NCI-H82 (cell line): Measurements from ENCODE around the gene GCN1.

ENCODE experiments used
- DNase-seq: peaks from one replicate; lab custom pipeline; 2025; lab: John Stamatoyannopoulos, UW

Gene GCN1

DNA sequence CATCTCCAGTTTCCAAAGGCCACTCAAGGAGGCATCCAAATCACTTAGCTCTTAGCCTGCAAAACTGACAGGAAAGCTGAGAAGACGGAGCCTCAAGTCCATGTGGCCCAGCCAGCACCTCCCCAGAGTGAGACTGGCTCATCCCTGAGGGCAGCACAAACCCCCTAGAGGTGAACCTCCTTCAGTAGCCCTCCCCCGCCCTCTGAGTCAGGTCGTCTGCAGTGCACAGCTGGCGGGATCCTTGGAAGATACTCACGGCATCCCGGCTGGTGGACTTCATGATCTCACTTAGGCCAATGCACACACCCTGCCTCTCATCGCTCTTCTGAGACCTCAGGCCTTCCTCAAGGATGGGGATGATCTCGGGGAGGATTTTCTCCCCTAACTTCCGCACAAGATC is 53.9 kb downstream of the GCN1 start:
- no peak for DNase-seq

DNA sequence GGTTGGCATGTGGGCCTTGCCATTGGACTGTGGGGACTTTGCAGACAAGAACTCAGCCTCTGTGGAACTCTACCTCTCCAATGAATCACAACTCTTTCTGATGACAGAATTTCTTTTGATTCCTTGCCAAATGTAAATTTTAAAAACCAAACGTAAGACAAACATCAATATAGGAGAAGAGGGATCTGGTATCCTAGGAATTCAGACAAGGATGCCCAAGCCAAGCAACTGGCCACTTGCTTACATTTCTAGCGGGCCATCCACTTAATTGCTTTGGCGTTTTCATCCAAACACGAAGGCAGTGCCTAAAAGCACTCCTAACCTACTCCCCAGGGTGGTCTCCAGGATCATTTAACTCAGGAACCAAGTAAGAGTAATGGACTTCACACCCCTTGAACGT is 54.6 kb downstream of the GCN1 start:
- no peak for DNase-seq

DNA sequence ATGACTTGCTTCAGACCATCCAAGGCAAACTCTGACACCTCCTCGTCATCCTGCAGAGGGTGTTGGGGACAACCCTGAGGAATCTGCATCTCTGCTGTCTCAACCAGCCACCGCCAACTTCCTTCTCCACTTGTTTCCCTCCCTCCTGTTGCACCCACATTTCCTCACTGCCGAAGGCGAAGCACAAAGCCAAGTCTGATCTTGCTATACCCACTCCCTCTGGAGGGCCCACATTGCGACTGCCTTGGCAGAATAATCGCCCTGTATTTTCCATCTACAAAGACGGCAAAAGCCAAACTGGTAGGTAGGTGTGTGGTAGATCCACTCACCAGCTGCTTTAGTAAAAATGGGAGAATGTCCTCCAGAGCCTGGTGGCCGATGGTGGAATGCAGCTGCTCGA is 56.1 kb downstream of the GCN1 start:
- no peak for DNase-seq

DNA sequence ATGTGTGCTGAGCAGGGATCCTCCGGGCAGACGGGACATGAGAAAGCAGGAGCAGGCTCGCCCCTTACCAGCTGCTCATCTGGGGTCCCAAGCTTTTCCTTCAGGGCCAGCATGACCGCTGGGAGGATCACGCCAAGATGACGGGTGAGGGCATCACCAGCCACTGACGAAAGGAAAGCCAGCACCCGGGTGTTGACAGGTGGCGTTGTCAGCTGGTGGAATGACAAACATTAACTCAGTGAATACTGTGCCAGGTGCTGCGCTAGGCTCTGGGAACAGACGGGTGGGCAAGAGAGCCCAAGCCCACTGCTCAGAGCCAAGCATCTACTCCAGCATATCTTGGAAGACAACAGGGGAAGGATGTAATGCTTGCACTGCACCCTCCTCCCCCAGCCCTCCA is 56.7 kb downstream of the GCN1 start:
- no peak for DNase-seq

DNA sequence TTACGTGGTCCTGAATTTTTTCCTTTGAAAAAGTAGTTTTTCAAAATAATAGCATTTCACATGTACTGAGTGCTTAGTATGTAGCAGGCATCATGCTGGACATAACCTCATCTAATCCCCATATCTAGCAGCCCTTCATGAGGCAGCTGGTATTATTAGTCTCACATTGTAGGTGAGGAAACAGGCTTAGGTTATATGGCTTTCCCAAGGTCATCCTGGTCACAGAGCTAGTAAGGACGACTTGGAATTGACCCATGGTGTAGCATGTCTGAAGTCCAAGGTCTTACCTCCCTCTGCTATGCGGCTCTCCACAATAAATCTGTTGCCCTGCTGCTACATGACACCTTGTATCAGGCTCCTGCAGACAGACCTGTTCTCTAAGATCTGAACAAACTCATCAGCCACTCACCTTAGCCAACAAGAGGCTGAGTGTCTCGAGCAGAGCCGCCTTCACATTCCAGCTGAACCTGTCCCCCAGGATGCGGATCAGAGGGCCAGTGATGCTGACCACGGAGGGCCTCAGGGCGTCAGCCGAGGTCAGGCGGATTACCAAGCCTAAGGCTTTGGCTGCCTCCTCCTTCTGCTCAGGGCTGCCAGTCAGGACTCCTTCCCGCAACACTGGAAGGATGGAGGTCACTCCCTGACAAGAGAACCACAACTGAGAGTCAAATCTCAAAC is 58.3 kb downstream of the GCN1 start:
- no peak for DNase-seq

DNA sequence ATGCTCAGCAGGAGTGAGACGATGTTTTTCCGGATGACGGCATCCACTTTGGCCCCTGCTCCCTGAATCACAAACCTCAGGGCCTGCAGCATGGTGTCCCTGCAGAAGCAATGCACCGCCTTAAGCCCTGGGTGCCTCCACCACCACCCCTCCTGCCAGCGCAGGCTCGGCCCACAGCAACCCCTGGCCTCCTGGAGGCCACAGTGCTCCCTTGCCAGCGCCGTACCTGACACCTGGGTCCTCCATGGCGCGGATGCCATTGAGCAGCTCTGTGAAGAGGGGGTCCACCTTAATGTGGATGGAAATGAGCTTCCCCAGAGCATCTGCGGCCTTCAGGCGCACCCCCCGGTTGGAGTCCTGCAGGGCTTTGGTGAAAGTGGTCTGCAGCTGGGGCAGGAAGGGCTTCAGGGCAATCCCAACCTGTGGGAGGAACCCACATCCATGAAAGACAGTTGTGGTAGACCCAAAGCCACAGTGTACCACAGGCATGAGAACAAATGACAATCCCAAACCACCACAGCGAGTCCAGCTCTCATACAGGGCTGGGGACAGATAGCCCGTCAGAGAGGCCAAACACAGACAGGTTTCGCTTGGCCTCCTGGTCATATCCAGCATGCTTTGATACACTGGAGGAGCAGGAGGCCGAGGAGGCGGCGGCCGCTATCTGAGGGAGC is 60.1 kb downstream of the GCN1 start:
- DNase-seq, result no peak

DNA sequence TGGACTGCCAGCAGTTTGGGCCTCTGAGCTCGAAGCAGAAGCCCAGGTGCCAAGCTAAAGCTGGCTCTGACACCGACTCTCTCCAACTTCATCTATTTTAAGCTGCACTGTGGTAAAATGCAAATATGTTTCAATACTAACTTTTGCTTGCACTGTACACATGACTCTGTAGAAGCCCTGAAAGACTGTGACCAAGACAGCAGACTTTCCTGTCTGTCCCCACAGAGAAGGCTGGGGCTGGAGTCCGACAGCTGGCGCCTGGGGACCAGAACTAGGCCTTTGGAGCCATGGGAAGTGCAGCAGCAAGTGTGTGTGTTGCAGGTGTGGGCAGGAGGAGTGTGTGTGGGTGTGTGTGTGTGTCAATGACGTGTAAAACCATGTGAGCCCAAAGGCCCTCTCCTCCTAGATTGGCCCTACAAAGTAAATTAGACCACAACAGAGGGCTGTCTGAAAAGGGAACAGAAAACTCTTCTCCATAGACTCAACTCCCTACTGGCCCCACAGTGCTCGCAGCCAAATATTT is 61.6 kb downstream of the GCN1 start:
- no peak for DNase-seq

DNA sequence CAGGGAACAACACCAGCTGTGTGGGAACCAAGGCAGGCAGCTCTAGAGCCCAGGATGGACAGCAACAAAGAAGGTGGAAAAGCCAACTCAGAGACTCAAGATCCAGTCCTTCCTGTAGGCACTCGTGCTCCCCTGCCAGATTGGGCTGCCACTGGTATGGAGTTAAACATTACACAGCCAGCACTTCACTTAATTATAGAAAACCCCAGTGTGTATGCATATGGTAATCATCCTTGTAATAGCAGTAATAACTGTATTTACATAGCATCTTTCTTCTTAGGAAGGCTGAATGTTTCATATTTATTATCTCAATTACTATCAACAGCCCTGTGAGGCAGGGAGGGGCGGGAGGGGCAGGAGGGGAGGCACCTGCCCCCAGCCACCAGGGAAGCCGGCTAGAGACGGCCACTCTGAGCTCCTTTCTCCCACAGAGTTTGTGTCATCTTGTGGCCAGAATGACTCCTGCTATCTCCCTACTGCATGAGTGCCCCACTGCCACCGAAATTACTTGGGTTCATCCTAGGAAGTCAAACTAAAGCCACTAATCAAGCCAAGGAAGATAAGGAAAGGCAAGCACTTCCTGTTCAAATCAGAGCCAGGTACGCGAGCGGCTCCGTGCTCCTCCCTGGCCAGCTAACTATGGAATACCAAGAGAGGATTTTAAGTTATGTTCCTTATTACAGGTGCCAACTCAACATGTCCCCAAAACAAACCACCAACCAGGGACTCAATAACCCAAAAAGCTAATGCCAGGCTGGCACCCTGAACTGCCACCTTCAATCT is 62.3 kb downstream of the GCN1 start:
- DNase-seq, result no peak

DNA sequence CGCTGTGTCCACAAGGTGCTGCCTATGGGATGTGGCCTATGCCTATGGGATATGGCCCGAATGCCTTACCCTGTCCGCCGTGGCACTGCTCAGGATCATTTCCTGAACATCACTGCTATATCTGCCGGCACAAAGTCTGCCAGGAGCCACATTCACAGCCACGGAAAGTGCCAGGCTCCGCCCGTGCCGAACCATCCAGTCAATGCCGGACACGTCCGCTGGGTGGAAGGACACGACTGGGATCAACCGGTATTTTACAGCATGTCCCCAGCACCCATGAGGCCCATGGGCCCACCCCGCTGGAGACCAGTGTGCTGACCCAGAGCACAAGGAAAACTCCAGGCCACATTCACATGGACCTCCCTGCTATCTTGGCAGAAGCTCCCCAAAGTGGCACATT is 63.4 kb downstream of the GCN1 start:
- no peak for DNase-seq

DNA sequence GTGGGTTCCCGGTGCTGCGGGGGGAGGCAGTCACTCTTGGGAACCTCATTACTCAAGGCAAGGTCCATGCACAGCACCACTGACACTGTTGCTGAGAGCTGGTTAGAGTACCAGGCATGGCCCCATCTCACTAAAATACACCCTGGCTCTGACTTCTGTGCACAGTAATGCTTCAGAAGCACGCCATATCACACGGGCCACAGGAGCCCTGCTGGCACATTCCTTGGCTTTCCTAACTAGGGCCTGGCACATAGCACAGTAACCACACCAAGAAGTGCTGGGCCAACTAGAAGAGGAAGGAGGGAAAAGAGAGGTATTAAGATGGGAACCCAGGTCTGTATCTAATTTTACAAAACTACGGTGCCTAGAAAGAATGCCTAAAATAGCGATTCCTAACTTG is 64.5 kb downstream of the GCN1 start:
- DNase-seq, result no peak

DNA sequence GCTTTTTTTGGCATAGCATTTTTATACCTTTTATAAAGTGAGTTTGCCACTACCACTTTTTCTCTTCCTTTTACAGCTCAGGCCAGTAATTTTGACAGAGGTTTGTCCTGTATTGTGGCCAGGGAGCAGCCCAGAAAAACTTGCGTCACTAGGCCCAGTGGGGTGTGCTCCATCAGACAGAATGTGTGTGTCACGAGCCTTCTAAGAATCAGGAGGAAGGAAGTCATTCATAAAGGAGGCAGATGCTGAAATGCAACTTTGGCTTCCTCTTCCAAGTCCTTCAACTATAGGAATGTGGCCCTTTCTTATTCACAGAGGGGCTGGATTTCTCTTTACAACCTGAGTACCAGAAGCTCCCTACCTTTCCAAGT is 67.9 kb downstream of the GCN1 start:
- DNase-seq, result no peak

DNA sequence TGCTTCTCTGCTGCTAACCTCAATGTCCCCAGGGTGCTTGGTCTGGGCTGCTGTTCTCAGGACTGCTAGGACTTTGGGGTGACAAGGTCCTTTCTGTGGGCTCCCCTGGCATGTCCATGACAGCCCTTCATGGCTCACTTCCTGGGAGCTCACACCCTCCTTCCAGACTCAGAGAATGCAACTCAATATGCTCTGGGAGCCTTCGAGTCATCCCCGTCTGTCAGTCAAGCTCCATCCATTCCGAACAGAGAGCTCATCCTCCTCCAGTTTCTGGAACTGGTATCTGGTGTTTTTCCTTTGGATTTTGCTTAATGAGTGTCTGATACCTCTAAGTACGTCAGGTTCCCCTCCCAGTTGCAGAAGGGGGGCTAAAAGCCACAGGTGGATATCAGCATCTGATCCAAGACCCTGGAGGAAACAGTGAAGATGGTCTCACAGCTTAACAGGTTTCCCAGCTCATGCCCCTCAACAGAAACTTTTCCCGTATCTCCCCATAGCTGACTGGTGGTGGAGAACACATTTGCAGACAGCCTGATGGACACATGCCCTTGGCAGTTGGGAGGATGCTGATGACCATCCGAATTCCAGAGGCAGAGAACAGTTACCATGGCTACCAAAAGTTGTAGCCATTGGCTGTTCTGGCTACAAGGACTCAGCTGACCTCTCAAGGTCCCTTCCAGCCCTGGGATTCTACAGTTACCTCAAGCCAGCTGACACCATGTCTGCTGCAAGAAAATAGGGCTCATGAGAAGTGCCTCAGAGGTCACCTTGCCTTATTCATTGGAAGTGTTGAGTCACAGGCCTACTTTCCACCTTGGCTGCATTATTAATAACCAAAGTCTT is 68.5 kb downstream of the GCN1 start:
- DNase-seq, result no peak

DNA sequence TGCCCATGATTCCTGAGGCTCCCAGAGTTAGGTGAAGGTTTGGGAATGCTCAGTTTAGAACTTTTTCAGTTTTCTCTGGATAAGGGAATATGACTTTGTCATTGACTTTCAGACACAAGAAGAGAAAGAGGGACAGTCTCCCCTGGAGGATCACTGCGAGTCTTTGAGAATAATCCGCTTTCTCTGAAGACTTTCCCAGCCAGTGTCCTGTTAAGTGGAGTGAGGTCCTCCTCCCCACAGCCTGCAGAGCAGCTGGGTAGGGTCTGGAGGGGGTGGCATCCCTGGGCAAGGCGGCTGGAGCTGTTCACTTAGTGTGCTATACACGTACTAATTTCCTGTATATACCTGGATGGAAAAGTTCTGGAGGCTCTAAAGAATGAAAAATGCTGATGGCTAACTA is 69.5 kb downstream of the GCN1 start:
- peak; percentile 27 for DNase-seq

DNA sequence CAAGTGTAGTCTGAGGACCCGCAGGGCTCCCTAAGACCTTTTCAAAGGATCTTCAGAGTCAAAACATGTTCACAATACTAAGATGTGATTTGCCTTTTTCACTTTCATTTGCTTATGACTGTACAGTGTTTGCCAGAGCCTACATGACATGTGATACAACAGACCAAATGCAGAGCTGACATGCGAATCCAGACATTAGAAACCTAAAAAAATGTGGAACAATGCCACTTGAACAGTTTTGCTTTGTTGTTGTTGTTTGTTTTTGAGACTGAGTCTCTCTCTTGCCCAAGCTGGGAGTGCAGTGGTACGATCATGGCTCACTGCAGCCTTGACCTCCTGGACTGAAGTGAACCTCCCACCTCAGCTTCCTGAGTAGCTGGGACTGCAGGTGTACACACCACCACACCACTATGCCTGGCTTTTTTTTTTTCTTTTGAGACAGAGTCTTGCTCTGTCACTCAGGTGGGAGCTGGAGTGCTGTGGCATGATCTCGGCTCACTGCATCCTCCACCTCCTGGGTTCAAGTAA is 72.7 kb downstream of the GCN1 start:
- no peak for DNase-seq

DNA sequence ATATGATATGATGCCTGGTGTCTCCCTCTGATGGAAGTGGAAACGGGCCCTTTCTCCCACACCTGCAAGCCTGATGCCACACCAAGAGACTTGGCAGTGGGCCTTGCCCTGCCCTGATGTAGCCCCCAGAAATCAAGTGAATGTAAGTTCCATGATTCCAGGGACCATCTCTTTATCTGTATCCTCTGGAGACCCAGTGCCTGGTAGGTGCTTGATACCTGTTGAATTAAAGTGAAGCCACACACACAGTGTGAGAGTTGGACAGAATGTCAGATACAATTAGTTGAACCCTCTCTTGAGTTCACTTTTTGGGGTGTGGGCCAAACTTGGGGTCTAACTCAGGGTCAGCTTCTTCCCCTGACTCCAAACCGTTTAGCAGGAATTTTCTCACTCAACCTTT is 73.2 kb downstream of the GCN1 start:
- DNase-seq, result no peak

DNA sequence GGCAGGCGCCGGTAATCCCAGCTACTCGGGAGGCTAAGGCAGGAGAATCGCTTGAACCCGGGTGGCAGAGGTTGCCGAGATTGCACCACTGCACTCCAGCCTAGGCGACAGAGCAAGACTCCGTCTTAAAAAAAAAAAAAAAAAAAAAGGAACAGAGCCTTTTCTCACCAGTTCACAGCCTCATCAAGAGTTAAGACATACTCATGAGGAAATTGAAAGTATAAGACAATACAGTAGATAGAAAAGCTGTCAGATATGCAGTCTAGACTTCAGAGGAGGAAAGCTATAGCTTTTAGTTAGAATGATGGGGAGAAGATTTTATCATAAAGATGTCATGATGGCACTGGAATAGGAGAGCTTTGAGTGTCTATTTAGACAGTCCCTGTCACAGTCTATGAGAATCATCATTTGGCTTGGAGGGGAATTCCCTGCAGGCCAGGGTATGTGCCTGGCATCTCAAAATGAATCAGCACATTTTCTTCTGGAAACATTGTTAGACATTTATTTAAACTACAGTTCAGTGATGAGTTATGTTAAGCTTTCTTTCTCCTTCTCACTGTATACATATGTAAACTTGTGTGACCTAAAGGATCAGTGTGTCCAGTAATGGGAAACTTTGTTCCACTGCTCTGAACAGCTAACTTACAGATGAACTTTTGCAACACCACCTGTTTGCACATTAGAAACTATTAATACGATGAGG is 75.1 kb downstream of the GCN1 start:
- DNase-seq, result no peak

DNA sequence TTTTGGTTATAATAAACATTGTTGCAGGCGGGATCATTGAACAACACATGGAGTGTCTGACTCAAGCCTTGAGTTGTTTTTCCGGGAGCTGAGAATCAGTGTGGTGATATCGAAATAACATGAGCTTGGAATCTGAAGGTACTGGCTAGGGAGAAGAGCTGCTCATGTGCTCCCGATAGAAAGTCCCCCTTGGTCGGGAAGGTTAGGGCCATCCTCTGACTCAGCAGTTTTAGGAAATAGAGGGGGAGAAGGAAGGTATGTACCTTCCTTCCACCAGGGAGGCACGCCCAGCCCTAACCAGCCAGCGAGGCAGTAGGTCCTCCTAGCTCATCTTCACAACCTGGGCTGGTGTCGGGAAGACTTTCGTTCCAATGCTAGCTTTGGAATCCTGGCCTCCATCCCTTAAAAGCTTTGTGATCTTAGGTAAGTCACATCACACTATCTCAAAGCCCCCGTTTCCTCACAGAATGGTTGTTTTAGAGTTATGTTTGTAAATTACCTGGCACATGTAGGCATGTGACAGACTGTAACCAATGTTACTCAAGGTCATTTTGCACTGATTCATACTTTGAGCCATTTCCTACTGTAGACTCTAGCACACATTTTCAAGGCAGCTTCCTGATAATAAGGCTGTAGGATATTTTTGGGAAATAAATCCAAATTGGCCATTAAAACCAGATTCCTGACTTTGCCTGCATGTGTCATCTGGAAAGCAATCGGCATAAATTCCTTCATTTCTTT is 76.0 kb downstream of the GCN1 start:
- DNase-seq, result peak; percentile 65

DNA sequence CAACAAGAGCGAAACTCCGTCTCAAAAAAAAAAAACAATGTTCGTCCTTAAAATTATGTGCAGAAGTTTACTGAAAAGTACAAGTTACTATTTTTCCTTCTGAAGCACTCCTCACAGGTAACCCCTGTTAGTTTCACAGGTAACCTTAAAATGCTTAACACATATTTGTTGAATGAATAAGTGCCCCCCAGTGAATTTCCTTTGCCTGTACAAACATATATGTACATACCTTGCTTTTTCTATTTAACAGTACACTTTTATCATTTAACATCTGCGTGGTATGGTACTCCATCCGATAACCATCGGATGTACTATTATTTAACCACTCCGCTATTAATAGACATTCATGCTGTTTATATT is 76.6 kb downstream of the GCN1 start:
- no peak for DNase-seq

DNA sequence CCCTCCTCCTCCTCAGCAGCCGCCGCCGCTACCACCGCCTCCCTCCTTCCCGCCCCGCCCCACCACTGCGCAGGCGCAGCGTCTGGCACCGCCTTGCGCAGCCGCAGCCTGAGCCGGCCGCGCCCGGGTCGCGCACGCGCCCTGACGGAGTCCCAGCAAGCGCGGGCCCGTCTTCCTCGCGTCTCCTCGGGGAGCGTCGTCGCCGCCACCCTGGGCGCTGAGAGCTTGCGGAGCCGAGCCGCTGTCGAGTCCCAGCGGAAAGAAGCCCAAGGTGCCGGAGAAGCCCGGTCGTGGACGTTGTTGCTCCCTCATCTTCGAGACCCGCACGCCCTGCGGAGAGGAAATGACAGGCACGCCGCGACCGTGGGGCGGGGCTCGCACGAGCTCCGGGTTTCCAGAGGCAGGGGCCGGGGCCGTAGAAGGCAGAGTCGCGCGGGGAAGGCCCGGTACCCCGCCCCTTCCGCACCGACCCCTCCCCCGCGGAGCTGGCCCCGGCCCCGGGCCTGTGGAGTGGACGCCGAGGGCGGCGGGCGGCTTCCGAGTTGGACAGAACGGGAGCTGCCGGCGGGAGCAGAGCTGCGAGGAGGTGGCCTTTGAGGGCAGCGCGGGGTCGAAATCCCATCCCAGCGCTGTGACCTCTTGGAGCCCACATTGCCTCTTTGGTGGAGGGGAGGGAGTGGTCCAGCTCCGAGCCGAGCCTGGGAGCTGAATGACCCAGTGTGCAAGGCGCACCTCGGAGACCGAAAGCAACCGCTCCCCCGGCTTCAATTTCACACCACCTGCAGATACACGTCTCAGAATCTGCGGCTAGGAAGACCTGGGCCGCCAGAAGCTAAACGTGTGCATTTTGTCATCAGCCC is 77.5 kb downstream of the GCN1 start:
- DNase-seq, result peak; percentile 97

DNA sequence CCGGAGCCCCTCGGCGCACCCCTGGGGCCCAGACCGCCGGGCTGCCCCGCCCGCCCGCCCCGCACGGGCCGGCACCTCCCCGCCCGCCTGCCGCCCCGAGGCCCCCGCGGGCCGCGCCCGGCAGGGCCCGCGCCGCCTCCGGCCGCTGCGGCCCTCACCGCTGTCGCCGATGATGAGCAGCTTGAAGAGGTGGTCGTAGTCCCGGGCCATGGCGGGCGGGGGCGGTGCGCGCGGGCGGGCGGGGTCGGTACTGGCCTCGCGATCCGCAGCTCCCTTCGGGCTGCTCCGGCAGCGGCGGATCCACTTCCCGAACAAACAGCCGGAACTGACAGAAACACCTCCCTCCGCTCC is 78.1 kb downstream of the GCN1 start, which contains the start of gene RAB35:
Gene RAB35, minus strand, starts transcription at position 313 of the 351 bp plus-strand sequence. Its CDS starts 103 bp downstream, at position 210.
- no peak for DNase-seq
